ENCODE results near the gene CREB1.

The CREB1 gene

DNA sequence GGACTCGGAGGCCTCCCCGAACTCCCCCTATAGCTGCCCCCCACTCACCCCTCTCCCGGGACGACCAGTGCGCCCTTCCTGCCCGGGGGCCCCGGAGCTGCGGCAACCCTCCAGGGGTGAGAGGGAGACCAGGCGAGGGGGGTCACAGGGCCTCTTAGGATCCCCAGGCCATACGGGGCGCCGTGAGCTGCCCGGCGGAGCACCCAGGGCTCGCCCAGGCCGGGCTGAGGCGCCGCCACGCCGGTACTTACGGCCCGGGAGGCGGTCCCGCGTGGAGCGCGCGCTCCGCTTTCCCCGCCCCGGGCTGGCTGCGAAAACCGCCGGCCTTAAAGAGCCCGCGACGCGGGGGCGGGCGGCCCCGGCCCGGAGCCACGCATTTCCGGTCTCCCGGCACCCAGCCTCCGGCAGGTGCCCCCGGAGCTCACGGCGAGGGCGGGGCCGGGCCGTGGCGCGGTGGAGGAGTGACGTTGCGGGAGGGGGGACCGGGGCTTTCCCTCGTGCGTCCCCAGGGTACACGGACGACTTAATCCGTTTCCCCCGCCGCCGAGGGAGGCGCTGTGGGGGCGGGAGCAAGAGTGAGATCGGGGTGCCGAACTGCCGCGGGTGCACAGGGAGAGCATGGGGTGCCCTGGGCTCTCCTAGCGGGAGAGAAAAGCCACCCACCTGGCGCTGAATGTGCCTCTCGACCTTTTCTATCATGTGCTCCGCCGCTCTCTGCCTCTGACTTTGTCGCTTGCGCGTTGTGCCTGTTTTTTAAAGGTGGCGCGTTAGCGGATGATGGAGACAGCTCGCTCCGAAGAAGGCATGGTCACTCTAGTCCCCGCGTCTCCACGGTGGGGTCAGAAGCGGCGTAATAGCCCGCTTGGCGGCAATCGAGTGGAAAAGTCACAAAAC lies 95.5 kb downstream of the CREB1 start, which contains the start of gene METTL21A (continued):
- TF ChIP-seq, protein P1, sequence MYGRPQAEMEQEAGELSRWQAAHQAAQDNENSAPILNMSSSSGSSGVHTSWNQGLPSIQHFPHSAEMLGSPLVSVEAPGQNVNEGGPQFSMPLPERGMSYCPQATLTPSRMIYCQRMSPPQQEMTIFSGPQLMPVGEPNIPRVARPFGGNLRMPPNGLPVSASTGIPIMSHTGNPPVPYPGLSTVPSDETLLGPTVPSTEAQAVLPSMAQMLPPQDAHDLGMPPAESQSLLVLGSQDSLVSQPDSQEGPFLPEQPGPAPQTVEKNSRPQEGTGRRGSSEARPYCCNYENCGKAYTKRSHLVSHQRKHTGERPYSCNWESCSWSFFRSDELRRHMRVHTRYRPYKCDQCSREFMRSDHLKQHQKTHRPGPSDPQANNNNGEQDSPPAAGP (tag by site-specific recombination; IDR thresholded peaks at IDR 0.05): peak; percentile 46; the same call in 1 of the 2 replicates
- TF ChIP-seq, protein P2, sequence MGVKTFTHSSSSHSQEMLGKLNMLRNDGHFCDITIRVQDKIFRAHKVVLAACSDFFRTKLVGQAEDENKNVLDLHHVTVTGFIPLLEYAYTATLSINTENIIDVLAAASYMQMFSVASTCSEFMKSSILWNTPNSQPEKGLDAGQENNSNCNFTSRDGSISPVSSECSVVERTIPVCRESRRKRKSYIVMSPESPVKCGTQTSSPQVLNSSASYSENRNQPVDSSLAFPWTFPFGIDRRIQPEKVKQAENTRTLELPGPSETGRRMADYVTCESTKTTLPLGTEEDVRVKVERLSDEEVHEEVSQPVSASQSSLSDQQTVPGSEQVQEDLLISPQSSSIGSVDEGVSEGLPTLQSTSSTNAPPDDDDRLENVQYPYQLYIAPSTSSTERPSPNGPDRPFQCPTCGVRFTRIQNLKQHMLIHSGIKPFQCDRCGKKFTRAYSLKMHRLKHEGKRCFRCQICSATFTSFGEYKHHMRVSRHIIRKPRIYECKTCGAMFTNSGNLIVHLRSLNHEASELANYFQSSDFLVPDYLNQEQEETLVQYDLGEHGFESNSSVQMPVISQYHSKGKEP (tag by site-specific recombination; IDR thresholded peaks at IDR 0.05): 0 out of 2 replicates have a peak, but pooled peaks have one; percentile 46
- TF ChIP-seq ZNF629 (tag by site-specific recombination; IDR thresholded peaks at IDR 0.05) (peak; percentile 80), PRDM1 (tag by site-specific recombination; IDR thresholded peaks at IDR 0.05) (peak; percentile 43; the same call in 1 of the 2 replicates), SP2 (tag by site-specific recombination; IDR thresholded peaks at IDR 0.05) (peak; percentile 73), ZNF366 (tag by site-specific recombination; conservative IDR thresholded peaks at IDR 0.05) (peak; percentile 43; the same call in 1 of the 2 replicates)
- TF ChIP-seq, protein P3, sequence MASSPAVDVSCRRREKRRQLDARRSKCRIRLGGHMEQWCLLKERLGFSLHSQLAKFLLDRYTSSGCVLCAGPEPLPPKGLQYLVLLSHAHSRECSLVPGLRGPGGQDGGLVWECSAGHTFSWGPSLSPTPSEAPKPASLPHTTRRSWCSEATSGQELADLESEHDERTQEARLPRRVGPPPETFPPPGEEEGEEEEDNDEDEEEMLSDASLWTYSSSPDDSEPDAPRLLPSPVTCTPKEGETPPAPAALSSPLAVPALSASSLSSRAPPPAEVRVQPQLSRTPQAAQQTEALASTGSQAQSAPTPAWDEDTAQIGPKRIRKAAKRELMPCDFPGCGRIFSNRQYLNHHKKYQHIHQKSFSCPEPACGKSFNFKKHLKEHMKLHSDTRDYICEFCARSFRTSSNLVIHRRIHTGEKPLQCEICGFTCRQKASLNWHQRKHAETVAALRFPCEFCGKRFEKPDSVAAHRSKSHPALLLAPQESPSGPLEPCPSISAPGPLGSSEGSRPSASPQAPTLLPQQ (tag by site-specific recombination; IDR thresholded peaks at IDR 0.05): peak; percentile 69; the same call in 1 of the 2 replicates
- TF ChIP-seq, protein P4, sequence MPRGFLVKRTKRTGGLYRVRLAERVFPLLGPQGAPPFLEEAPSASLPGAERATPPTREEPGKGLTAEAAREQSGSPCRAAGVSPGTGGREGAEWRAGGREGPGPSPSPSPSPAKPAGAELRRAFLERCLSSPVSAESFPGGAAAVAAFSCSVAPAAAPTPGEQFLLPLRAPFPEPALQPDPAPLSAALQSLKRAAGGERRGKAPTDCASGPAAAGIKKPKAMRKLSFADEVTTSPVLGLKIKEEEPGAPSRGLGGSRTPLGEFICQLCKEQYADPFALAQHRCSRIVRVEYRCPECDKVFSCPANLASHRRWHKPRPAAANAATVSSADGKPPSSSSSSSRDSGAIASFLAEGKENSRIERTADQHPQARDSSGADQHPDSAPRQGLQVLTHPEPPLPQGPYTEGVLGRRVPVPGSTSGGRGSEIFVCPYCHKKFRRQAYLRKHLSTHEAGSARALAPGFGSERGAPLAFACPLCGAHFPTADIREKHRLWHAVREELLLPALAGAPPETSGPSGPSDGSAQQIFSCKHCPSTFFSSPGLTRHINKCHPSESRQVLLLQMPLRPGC (tag by site-specific recombination; IDR thresholded peaks at IDR 0.05): no peak
- TF ChIP-seq, protein P5, sequence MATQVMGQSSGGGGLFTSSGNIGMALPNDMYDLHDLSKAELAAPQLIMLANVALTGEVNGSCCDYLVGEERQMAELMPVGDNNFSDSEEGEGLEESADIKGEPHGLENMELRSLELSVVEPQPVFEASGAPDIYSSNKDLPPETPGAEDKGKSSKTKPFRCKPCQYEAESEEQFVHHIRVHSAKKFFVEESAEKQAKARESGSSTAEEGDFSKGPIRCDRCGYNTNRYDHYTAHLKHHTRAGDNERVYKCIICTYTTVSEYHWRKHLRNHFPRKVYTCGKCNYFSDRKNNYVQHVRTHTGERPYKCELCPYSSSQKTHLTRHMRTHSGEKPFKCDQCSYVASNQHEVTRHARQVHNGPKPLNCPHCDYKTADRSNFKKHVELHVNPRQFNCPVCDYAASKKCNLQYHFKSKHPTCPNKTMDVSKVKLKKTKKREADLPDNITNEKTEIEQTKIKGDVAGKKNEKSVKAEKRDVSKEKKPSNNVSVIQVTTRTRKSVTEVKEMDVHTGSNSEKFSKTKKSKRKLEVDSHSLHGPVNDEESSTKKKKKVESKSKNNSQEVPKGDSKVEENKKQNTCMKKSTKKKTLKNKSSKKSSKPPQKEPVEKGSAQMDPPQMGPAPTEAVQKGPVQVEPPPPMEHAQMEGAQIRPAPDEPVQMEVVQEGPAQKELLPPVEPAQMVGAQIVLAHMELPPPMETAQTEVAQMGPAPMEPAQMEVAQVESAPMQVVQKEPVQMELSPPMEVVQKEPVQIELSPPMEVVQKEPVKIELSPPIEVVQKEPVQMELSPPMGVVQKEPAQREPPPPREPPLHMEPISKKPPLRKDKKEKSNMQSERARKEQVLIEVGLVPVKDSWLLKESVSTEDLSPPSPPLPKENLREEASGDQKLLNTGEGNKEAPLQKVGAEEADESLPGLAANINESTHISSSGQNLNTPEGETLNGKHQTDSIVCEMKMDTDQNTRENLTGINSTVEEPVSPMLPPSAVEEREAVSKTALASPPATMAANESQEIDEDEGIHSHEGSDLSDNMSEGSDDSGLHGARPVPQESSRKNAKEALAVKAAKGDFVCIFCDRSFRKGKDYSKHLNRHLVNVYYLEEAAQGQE (tag by site-specific recombination; IDR thresholded peaks at IDR 0.05): 0 out of 2 replicates have a peak, but pooled peaks have one; percentile 14
- TF ChIP-seq, protein P6, sequence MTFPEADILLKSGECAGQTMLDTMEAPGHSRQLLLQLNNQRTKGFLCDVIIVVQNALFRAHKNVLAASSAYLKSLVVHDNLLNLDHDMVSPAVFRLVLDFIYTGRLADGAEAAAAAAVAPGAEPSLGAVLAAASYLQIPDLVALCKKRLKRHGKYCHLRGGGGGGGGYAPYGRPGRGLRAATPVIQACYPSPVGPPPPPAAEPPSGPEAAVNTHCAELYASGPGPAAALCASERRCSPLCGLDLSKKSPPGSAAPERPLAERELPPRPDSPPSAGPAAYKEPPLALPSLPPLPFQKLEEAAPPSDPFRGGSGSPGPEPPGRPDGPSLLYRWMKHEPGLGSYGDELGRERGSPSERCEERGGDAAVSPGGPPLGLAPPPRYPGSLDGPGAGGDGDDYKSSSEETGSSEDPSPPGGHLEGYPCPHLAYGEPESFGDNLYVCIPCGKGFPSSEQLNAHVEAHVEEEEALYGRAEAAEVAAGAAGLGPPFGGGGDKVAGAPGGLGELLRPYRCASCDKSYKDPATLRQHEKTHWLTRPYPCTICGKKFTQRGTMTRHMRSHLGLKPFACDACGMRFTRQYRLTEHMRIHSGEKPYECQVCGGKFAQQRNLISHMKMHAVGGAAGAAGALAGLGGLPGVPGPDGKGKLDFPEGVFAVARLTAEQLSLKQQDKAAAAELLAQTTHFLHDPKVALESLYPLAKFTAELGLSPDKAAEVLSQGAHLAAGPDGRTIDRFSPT (tag by site-specific recombination; IDR thresholded peaks at IDR 0.05): 0 out of 2 replicates have a peak, but pooled peaks have one; percentile 25
- TF ChIP-seq, protein P7, sequence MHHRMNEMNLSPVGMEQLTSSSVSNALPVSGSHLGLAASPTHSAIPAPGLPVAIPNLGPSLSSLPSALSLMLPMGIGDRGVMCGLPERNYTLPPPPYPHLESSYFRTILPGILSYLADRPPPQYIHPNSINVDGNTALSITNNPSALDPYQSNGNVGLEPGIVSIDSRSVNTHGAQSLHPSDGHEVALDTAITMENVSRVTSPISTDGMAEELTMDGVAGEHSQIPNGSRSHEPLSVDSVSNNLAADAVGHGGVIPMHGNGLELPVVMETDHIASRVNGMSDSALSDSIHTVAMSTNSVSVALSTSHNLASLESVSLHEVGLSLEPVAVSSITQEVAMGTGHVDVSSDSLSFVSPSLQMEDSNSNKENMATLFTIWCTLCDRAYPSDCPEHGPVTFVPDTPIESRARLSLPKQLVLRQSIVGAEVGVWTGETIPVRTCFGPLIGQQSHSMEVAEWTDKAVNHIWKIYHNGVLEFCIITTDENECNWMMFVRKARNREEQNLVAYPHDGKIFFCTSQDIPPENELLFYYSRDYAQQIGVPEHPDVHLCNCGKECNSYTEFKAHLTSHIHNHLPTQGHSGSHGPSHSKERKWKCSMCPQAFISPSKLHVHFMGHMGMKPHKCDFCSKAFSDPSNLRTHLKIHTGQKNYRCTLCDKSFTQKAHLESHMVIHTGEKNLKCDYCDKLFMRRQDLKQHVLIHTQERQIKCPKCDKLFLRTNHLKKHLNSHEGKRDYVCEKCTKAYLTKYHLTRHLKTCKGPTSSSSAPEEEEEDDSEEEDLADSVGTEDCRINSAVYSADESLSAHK (tag by site-specific recombination; IDR thresholded peaks at IDR 0.05): 0 out of 2 replicates have a peak, but pooled peaks have one; percentile 28
- TF ChIP-seq, protein P8, sequence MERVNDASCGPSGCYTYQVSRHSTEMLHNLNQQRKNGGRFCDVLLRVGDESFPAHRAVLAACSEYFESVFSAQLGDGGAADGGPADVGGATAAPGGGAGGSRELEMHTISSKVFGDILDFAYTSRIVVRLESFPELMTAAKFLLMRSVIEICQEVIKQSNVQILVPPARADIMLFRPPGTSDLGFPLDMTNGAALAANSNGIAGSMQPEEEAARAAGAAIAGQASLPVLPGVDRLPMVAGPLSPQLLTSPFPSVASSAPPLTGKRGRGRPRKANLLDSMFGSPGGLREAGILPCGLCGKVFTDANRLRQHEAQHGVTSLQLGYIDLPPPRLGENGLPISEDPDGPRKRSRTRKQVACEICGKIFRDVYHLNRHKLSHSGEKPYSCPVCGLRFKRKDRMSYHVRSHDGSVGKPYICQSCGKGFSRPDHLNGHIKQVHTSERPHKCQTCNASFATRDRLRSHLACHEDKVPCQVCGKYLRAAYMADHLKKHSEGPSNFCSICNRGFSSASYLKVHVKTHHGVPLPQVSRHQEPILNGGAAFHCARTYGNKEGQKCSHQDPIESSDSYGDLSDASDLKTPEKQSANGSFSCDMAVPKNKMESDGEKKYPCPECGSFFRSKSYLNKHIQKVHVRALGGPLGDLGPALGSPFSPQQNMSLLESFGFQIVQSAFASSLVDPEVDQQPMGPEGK (tag by site-specific recombination; IDR thresholded peaks at IDR 0.05): peak; percentile 74
- TF ChIP-seq, protein P9, sequence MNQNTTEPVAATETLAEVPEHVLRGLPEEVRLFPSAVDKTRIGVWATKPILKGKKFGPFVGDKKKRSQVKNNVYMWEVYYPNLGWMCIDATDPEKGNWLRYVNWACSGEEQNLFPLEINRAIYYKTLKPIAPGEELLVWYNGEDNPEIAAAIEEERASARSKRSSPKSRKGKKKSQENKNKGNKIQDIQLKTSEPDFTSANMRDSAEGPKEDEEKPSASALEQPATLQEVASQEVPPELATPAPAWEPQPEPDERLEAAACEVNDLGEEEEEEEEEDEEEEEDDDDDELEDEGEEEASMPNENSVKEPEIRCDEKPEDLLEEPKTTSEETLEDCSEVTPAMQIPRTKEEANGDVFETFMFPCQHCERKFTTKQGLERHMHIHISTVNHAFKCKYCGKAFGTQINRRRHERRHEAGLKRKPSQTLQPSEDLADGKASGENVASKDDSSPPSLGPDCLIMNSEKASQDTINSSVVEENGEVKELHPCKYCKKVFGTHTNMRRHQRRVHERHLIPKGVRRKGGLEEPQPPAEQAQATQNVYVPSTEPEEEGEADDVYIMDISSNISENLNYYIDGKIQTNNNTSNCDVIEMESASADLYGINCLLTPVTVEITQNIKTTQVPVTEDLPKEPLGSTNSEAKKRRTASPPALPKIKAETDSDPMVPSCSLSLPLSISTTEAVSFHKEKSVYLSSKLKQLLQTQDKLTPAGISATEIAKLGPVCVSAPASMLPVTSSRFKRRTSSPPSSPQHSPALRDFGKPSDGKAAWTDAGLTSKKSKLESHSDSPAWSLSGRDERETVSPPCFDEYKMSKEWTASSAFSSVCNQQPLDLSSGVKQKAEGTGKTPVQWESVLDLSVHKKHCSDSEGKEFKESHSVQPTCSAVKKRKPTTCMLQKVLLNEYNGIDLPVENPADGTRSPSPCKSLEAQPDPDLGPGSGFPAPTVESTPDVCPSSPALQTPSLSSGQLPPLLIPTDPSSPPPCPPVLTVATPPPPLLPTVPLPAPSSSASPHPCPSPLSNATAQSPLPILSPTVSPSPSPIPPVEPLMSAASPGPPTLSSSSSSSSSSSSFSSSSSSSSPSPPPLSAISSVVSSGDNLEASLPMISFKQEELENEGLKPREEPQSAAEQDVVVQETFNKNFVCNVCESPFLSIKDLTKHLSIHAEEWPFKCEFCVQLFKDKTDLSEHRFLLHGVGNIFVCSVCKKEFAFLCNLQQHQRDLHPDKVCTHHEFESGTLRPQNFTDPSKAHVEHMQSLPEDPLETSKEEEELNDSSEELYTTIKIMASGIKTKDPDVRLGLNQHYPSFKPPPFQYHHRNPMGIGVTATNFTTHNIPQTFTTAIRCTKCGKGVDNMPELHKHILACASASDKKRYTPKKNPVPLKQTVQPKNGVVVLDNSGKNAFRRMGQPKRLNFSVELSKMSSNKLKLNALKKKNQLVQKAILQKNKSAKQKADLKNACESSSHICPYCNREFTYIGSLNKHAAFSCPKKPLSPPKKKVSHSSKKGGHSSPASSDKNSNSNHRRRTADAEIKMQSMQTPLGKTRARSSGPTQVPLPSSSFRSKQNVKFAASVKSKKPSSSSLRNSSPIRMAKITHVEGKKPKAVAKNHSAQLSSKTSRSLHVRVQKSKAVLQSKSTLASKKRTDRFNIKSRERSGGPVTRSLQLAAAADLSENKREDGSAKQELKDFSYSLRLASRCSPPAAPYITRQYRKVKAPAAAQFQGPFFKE (tag by site-specific recombination; IDR thresholded peaks at IDR 0.05; ENCODE audit: borderline replicate concordance): no peak

Measured in HEK293 (cell line).